GM19468 (cell line): ENCODE measurements around the gene TEX47.

Source experiments
- ATAC-seq: cut with Tn5 transposase; IDR thresholded peaks from one replicate; pipeline ENCODE4 v1.9.1; 2021; ENCODE audit warnings: mild to moderate bottlenecking, moderate library complexity, moderate number of reproducible peaks; ENCODE audit not compliant: unreplicated experiment; ENCODE audit errors: extremely low read depth

The TEX47 gene

GRCh38 chr7:88795553-88795952 lies at the start of gene TEX47:
Gene TEX47, minus strand, starts transcription at chr7:88795737. Its CDS starts 795 bp downstream, at chr7:88794942.
- ATAC-seq, result no peak

DNA sequence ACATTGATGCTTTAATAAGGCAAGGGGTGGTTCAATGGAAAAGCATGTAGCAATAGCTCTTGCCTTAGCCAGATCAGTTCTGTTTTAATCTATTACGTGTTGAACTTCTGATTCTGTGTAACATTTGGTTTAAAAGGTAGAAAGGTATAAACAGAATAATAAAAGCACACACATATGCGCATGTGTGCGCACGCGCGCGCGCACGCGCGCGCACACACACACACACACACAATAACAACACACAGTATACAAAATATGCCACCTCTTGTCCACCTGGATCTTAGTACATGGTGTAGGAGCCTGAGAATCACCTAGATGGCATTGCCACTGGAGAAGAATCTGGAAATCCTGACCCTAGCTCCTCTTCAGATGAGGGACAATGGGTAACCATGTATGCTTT lies 49.6 kb upstream of the TEX47 start:
- ATAC-seq, result no peak

GRCh38 chr7:88842201-88842600 lies 46.7 kb upstream of the TEX47 start:
- ATAC-seq, result no peak

DNA sequence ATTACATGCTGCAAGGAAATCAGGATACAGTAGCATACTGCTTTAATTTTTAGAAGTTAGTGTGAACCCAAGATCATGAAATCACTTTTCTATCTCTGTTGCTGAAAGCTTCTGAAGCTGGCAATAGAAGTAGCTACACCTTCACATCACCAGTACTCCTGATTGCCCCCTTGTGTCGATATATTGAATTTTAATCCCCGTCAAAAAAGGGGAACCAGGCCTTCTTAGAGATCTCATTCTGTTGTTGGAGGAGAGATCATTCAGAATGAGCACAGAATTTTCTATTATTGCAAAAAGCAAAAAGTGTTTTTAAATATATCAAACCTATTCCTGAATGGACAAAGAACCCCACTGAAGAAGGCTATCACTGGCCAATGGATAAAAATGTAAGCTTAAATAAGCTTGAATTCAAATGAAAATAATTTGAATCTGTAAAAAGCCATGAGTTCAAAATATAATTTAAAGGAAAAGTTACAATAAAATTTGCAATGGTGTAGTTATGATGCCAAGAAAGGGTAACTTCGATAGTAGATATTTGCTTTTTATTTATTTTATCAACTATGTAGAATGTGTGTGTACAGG lies 39.7 kb upstream of the TEX47 start:
- no peak for ATAC-seq

DNA sequence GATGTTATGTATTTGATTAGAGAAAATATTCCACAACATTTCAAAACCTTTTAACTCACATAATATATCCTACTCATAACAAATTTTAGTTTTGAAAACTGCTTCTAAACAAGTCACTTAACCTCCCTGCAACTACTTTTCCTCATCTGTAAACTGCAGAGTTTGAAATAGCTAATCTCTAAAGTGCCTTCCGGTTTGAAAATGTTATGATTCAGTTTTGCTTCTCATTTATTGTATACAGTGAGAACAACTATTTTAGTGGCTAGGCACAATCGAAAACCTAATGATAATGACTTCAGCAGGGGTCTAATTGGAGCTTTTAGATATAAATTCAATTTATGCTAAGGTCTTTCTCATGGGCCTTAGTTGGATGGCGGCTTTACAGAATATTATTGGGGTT lies 30.7 kb upstream of the TEX47 start:
- peak; percentile 33 for ATAC-seq

GRCh38 chr7:88818552-88818951 lies 23.0 kb upstream of the TEX47 start:
- no peak for ATAC-seq

DNA sequence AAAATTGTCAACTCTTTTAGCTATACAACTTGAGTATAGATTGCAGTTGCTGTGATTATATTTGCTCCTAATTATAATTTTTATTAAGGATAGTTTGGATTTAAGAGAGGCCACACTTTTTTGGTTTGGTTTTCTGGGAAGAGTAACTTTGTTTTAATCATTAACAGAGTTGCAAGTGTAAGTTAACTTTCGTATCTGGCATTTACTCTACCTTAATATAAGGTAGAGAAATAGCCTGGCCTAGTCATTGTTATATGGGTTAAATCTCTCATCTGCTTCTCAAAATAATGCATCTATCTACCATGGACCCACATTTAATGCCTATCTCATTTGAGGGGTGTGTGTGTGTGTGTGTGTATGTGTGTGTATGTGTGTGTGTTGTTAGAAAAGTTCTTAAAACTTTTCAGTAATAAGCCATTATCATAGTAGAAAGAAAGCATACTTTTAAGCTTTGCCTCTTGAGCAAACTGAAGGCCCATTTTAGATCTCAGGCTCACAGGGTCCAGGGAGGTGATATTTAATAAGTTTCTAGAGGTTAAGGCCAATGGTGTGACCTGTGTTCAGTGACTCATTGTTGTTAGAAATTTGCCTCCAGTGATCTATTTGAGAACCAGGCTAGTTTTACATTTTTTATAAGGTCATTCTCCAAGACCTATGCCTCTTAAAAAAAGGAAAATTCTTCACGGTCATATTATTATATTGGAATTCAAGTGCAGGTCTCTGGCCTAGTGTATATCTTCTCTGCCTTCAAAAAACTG lies 10.9 kb upstream of the TEX47 start:
- ATAC-seq, result no peak

DNA sequence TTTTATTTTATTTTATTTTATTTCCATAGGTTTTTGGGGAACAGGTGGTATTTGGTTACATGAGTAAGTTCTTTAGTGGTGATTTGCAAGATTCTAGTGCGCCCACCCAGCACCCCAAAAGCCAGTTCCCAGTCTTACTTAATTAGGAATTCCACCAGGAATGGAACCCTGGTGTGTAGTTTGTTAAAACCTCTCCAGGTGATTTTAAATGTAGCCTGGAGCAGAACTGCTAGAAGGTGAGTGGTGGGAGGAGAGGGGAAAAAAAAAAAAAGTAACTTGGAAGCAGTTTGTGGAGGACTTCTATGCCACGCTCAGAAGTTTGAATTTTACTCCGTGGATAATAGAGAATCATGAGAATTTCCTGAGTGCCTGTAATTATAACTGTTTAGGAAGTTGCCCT lies 5.5 kb upstream of the TEX47 start:
- no peak for ATAC-seq

DNA sequence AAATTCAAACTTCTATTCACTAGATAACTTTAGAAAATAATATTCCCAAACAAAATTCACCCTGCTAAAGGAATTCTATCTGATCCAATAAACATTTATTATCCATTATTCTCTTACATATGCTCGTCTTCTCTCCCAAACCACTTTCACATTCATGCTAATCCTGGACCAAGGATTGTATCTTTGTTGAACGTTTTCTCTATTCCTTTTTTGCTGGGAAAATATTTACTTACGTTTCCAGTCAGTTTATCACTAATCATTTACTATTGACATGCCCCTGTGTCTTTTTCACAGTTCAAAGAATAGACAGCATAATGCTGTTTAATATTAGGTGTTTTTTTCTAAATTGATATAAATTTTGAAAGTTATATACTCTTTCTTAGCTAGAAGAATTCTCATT lies 3.2 kb downstream of the TEX47 start:
- ATAC-seq, result no peak

DNA sequence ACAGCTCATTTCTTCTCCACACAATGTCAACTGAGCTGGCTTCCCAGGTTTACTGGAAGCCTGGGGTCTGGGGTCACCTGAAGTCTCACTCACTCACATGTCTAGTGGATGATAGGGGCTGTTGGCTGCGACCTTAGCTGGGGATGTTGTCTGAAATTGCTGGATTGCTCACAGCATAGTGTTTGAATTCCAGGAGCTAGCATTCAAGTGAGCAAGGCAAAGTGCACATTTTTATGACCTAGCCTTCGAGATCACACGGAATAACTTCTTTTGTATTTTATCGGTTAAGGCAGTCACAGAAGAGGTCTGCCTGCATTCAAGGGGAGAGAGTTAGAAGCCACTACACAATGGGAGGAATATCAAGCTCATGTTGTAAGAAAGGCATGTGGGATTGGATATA lies 3.6 kb downstream of the TEX47 start:
- no peak for ATAC-seq

- ATAC-seq, result no peak
Measured at GRCh38 chr7:88789480-88790064, 6.0 kb downstream of the TEX47 start.

- ATAC-seq, result no peak
Measured at GRCh38 chr7:88787777-88788176, 7.8 kb downstream of the TEX47 start.

- no peak for ATAC-seq
Measured at GRCh38 chr7:88775838-88776237, 19.7 kb downstream of the TEX47 start.

DNA sequence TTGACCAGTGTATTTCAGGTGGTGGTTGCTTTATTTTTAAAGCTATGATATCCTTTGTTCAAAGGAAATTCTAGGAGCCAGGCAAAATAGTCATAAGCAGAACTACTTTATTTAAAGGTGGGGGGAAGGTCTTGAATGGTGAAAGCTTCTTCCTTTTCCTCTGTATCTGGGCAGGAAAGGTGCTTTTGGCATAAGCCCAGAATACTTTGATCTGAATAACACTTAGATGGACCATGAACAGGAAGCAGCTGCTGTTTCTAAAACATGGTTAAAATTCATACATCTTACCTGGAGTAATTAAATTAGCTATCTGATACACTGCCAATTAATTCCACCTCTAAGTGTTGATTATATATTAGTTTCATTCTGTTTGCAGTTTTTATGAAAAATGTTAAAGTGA lies 22.8 kb downstream of the TEX47 start:
- ATAC-seq, result no peak

DNA sequence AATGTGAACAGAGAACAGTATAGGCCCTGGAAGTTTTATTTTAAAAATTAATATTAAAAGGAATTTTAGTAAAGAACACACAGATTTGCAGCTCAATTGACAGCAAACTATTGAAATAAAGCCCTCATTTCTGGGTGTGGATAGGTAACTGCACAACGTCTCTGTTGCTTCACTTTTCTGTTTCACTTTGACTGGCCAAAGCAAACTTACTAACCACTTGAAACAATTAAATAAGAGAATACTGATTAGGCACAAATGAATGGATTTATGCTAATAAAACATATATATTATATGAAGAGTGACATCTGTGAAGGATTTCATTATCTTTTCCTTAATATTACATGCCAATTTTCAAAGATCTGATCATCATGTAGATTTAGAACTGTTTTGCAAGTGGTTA lies 24.1 kb downstream of the TEX47 start:
- no peak for ATAC-seq

GRCh38 chr7:88761779-88762178 lies 33.8 kb downstream of the TEX47 start:
- ATAC-seq, result no peak

DNA sequence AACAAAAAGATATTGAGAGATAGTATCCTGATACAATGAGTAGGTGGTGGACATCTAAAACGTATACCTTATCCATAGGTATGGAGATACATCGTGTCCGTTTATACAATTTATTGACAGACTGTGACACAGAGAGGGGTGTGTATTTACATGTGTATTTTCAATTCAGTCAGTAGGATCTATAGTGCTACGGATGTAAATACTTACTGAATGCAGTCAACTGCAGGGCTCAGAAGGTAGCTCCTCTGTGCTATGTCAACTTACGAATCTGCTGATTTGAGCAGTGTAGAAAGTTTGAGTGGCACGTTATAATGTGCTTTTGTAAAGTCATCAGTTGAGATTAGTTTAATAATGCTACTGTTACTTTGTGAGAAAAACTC lies 35.4 kb downstream of the TEX47 start:
- ATAC-seq, result no peak

GRCh38 chr7:88759230-88760135 lies 36.1 kb downstream of the TEX47 start, which contains the start of gene ZNF804B:
Gene ZNF804B, plus strand, starts transcription at chr7:88759700. Its CDS starts 277 bp downstream, at chr7:88759977.
- ATAC-seq, result no peak

DNA sequence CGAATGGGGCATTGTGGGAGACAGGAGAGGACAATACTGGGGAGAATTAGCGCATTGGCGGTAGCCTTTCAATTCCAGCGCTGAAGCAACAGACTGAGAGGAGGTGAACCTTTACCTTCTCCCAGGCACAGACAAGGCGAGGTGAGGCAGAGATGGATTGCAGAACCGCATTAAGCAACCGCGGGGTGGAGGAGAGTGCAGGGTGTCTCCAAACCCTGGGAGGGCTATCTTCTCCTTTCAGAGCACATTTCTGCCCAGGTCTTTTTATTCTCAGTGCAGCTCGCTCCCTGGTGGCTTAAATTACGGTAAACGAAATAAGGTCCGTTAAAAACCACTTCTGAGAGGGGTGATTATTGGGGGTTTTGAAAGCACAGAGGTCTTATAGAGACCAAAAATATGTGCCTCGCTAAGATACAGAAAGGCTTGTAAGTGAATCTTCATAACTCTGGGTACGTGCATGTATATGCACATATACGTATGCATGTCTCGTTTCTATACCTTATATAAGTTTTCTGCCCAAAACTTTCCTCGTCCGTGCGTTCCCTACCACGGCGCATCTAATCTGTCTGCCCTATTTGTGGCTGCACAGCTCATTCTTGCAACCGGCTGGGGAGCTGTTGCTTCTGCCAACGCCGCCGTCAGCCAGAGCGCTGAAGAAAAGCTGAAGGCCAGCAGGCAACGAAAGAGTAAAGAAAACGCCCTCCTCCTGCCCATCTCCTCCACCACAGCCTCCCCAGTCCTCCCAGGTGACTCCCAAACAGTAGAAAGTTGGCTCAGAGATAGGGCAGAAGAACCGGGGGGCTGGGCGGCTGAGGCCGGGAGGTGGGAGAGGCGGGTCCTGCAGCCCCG lies 36.9 kb downstream of the TEX47 start:
- no peak for ATAC-seq

GRCh38 chr7:88757371-88757770 lies 38.2 kb downstream of the TEX47 start:
- ATAC-seq, result no peak
